ENCODE results near the gene DDX24. TPM values are rescaled to one million over a fixed set of nuclear protein-coding genes. Genes with fewer than 3 reads are reported as not detected.

Gene DDX24
- total RNA-seq, 4 donors from 2014 or later, result 107 to 134 (median 108) TPM

DNA sequence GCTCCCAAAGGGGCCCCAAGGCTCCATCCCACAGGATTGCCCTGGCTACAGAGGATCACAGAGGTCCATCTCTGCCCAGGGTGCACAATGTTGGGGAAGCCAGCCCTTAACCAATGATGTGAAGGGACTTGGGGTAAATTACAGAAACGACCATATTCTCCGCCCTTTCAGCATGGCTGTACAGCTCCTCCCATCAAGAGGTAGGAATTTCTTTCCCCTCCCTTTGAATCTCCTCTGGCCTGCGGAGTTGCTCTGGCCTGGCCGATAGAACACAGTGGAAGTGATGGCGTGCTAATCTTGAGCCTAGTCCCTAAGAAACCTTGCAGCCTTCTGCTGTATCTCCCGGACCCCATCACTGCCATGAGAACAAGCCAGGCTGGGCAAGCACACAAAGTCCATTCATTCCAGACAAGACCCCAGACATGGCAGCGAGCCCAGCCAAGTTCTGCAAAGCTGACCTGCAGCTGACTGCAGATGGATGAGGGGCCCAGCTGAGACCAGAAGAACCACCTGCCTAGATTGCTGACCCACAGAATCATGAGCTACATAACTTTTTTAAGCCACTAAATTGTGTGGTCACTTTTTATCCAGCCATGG, 22.6 kb upstream of the DDX24 start:
- H3K27me3 ChIP-seq, result no peaks in the 10 kb centered on the region
- no peak for TF ChIP-seq POLR2A (IDR thresholded peaks at IDR 0.05)
- no peak for TF ChIP-seq POLR2AphosphoS5 (IDR thresholded peaks at IDR 0.05)
- peak in 1 of 2 donors; percentile 46 for DNase-seq (ENCODE audit: low spot score in 2 of 2)
- no peak overlapping the region for H3K4me3 ChIP-seq
- no peak overlapping the region for H3K27ac ChIP-seq
- WGBS, result 71% methylated on average over 7 of the region's 7 CpGs
- H3K9me3 ChIP-seq, result no peaks in the 10 kb centered on the region
- H3K36me3 ChIP-seq, result no peaks in the 10 kb centered on the region
- H3K4me1 ChIP-seq, result peaks cover 5% of the 10 kb centered on the region

DNA sequence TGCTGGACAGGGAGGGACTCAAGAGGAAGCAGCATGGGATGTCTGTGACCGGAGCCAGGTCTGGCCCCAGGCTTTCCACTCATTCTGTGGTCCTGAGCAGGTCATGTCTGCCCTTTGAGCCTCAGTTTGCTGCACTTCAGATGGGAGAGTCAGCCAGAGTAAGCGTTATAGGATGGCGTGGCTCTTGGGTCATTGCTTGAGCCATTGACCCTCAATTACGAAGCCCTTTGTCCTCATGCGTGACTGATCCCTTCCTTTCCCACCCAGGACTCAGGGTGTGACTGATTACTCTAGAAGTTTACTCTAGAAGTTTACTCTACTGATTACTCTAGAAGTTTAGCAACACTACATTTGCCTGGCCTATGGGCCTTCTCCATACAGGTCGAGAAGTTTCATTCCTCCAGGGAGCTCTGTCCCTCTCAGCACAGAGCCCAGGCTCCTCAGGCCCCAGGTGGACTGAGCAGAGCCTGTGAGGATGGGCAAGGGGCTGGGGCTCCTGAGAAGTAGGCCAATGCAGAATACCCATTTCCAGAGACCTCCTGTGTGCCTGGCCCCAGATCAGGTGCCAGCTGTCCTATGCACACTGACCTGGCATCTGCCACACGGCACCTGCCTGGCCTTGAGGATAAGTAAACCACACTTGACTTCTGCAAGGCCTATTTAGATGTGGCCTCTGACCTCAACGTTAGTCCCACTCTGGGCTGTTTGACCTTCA, 21.9 kb upstream of the DDX24 start:
- Histone ChIP-seq H3K9me3 (no peaks in the 10 kb centered on the region), H3K4me1 (peaks cover 6% of the 10 kb centered on the region), H3K27me3 (no peaks in the 10 kb centered on the region), H3K27ac (no peak overlapping the region), H3K4me3 (no peak overlapping the region), H3K36me3 (no peaks in the 10 kb centered on the region)
- WGBS, result 87% methylated on average over 8 of the region's 8 CpGs
- DNase-seq (ENCODE audit: low spot score in 2 of 2), result no peak
- TF ChIP-seq CTCF (IDR thresholded peaks at IDR 0.05) (no peak), EP300 (IDR thresholded peaks at IDR 0.05) (no peak), POLR2AphosphoS5 (IDR thresholded peaks at IDR 0.05) (no peak), POLR2A (IDR thresholded peaks at IDR 0.05) (no peak)

DNA sequence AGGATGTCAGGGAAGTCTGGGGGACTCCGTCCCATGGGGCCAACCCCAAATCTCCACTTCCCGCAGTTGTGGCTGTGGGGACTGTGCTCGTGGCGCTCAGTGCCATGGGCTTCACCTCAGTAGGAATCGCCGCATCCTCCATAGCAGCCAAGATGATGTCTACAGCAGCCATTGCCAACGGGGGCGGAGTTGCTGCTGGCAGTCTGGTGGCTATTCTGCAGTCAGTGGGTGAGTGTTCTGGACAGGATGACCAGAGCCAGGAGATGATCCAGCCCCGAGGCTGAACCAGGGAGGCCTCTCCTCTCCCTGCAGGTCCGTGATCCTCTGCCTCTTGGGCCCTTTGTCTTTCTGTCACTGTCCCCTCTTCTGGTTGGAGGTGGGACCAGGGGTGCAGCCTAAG, 20.7 kb upstream of the DDX24 start:
- 100% methylated on average over 1 of the region's 10 CpGs for WGBS
- no peak for DNase-seq (ENCODE audit: low spot score in 2 of 2)

GRCh38 chr14:94100847-94101246, 19.8 kb upstream of the DDX24 start:
- DNase-seq (ENCODE audit: low spot score in 2 of 2), result no peak
- Histone ChIP-seq H3K4me3 (no peak overlapping the region), H3K27ac (no peak overlapping the region), H3K36me3 (no peaks in the 10 kb centered on the region), H3K4me1 (peaks cover 7% of the 10 kb centered on the region), H3K27me3 (no peaks in the 10 kb centered on the region), H3K9me3 (no peaks in the 10 kb centered on the region)
- WGBS, result 80% methylated on average over 1 of the region's 4 CpGs
- TF ChIP-seq POLR2A (IDR thresholded peaks at IDR 0.05), result no peak
- TF ChIP-seq POLR2AphosphoS5 (IDR thresholded peaks at IDR 0.05), result no peak
- no peak for TF ChIP-seq EP300 (IDR thresholded peaks at IDR 0.05)
- no peak for TF ChIP-seq CTCF (IDR thresholded peaks at IDR 0.05)

More for the DNA sequence above, 20.7 kb upstream of the DDX24 start:
- Histone ChIP-seq H3K4me3 (no peak overlapping the region), H3K27me3 (no peaks in the 10 kb centered on the region), H3K9me3 (no peaks in the 10 kb centered on the region), H3K36me3 (no peaks in the 10 kb centered on the region), H3K4me1 (peaks cover 7% of the 10 kb centered on the region), H3K27ac (no peak overlapping the region)
- TF ChIP-seq CTCF (IDR thresholded peaks at IDR 0.05) (no peak), POLR2A (IDR thresholded peaks at IDR 0.05) (no peak), EP300 (IDR thresholded peaks at IDR 0.05) (no peak), POLR2AphosphoS5 (IDR thresholded peaks at IDR 0.05) (no peak)

- Histone ChIP-seq H3K4me1 (peaks cover 7% of the 10 kb centered on the region), H3K27ac (no peak overlapping the region), H3K27me3 (no peaks in the 10 kb centered on the region), H3K9me3 (no peaks in the 10 kb centered on the region), H3K36me3 (no peaks in the 10 kb centered on the region), H3K4me3 (no peak overlapping the region)
- WGBS, result 88% methylated on average over 6 of the region's 6 CpGs
- no peak for TF ChIP-seq POLR2AphosphoS5 (IDR thresholded peaks at IDR 0.05)
- DNase-seq (ENCODE audit: low spot score in 2 of 2), result no peak
Observed at GRCh38 chr14:94099006-94099405, 18.0 kb upstream of the DDX24 start.

- Histone ChIP-seq H3K36me3 (no peaks in the 10 kb centered on the region), H3K27me3 (no peaks in the 10 kb centered on the region), H3K9me3 (no peaks in the 10 kb centered on the region), H3K4me1 (peaks cover 7% of the 10 kb centered on the region), H3K4me3 (no peak overlapping the region), H3K27ac (no peak overlapping the region)
- DNase-seq (ENCODE audit: low spot score in 2 of 2), result no peak
- WGBS, result 60% methylated on average over 10 of the region's 10 CpGs
- TF ChIP-seq POLR2AphosphoS5 (IDR thresholded peaks at IDR 0.05) (peak in 2 of 3 donors; percentile 15 to 72), EP300 (IDR thresholded peaks at IDR 0.05) (no peak)
Observed at GRCh38 chr14:94098326-94098992, 17.5 kb upstream of the DDX24 start.

Data from suprapubic skin (tissue), 4 donors.